ENCODE results near the gene FKBP5.

FKBP5 gene

DNA sequence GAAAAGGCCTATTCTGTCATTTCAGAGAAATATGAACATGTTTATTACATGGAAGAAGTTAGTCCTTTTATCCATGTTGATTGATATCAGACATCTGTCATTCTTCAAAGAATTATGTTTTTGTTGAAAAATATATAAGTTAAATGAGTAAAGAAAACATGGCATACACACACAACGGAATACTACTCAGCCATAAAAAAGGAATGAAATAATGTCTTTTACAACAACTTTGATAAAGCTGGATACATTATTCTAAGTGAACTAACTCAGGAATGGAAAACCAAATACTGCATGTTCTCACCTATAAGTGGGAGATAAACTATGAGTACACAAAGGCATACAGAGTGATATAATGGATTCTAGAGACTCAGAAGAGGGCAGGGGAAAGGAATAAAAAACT lies 9.3 kb downstream of the FKBP5 start:
- DNase-seq (ENCODE audit: low read depth, low spot score), result no peak
- no peak overlapping the region for H3K4me3 ChIP-seq (ENCODE audit: low read depth, low read length)
- in situ Hi-C loops (cut with HindIII; ENCODE audit: low sequenced_read_pairs), result no loop called here
- TF ChIP-seq, protein P1, sequence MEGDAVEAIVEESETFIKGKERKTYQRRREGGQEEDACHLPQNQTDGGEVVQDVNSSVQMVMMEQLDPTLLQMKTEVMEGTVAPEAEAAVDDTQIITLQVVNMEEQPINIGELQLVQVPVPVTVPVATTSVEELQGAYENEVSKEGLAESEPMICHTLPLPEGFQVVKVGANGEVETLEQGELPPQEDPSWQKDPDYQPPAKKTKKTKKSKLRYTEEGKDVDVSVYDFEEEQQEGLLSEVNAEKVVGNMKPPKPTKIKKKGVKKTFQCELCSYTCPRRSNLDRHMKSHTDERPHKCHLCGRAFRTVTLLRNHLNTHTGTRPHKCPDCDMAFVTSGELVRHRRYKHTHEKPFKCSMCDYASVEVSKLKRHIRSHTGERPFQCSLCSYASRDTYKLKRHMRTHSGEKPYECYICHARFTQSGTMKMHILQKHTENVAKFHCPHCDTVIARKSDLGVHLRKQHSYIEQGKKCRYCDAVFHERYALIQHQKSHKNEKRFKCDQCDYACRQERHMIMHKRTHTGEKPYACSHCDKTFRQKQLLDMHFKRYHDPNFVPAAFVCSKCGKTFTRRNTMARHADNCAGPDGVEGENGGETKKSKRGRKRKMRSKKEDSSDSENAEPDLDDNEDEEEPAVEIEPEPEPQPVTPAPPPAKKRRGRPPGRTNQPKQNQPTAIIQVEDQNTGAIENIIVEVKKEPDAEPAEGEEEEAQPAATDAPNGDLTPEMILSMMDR (IDR thresholded peaks at IDR 0.05; ENCODE audit: low read depth, low read length), result no peak

DNA sequence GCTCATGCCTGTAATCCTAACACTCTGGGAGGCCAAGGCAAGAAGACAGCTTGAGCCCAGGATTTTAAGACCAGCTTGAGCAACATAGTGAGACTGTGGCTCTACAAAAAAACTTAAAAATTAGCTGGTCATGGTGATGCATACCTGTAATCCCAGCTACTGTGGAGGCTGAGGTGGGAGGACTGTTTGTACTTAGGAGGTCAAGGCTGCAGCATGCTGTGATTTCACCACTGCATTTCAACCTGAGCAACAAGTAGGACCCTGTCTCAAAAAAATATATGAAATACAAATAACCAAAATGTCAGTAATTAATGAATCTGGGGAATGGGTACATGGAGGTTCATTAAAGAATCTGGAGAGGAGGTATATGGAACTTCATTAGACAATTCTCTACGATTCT lies 9.9 kb downstream of the FKBP5 start:
- TF ChIP-seq, protein P1 (IDR thresholded peaks at IDR 0.05; ENCODE audit: low read depth, low read length), result no peak
- no peak for DNase-seq (ENCODE audit: low read depth, low spot score)
- H3K4me3 ChIP-seq (ENCODE audit: low read depth, low read length), result no peak overlapping the region
- in situ Hi-C loops (cut with HindIII; ENCODE audit: low sequenced_read_pairs), result no loop called here

DNA sequence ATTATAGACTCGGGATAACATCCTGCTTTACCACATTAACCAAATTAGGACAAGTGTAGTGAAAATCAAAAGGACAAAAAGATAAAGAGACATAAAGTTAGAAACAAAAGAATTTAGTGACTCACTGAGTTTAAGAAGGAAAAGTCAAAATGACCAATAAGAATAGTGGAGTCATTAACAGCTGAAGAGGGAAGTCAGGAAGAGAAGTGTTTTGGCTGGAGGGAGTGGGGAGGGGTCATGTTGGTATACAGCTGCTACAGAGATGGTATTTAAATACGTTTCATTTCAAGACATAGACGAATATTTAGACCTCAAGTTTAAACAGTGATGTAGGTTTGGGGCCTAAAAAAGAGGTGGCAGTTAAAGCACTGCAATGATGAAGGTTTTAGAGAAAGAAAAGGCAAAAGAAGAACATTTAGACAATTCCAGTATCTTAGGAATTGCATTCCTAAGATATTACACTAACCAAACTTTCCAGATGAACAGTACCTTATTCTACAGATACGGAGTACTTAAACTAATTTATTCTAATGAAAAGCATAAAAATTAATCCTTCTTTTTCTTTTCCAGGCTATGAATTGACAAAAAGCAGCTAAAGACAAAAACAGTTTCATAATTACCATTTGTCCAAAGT lies 10.6 kb downstream of the FKBP5 start:
- in situ Hi-C loops (cut with HindIII; ENCODE audit: low sequenced_read_pairs), result no loop called here
- TF ChIP-seq, protein P1 (IDR thresholded peaks at IDR 0.05; ENCODE audit: low read depth, low read length), result no peak
- no peak for DNase-seq (ENCODE audit: low read depth, low spot score)
- H3K4me3 ChIP-seq (ENCODE audit: low read depth, low read length), result no peak overlapping the region

DNA sequence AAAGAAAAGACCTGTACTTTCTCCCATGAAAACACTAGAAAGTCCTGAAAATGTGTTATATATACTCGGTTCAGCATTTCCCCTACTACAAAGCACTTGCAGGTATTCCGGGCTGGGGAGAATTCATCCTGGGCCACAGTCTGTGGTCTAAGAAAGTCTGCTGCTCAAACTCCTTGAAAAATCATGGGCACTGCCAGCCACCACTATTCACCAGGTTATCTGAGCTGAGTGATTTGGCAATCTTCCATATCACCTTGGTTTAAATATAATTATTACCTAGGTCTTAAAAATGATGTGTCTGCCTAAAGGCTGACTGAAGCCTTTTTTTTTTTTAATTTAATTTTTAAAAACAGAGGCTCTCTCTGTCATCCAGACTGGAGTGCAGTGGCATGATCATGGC lies 11.3 kb downstream of the FKBP5 start:
- TF ChIP-seq, protein P1 (IDR thresholded peaks at IDR 0.05; ENCODE audit: low read depth, low read length), result no peak
- in situ Hi-C loops (cut with HindIII; ENCODE audit: low sequenced_read_pairs), result no loop called here
- DNase-seq (ENCODE audit: low read depth, low spot score), result no peak
- H3K4me3 ChIP-seq (ENCODE audit: low read depth, low read length), result no peak overlapping the region

DNA sequence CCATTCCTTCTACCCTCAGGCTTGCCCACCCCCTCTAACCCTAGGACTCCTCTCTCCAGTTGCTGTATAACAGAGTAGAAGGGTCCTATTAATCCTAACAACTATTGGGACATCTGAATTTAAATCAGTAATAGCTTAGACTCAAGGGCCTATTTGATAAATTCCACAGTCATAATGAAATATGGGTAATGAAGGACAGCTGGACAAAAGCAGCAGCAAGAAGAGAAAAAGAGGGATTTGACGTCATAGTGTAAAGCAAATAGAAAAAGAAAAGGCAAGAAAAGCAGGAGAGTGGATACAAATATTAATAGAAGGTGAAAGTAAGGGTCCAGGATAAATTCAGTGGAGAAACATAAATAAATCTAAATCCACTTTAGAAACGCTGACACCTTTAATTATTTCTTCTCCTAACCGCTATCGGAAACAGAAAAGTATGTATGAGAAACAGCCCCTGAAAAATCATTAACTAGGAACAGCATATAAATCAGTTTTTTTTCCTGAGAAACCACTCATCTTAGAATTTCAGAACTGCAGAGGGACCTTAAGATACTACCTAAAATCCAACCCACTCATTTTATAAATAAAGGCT lies 12.8 kb downstream of the FKBP5 start:
- no peak overlapping the region for H3K4me3 ChIP-seq (ENCODE audit: low read depth, low read length)
- no peak for DNase-seq (ENCODE audit: low read depth, low spot score)
- TF ChIP-seq, protein P1 (IDR thresholded peaks at IDR 0.05; ENCODE audit: low read depth, low read length), result no peak
- in situ Hi-C loops (cut with HindIII; ENCODE audit: low sequenced_read_pairs), result no loop called here

DNA sequence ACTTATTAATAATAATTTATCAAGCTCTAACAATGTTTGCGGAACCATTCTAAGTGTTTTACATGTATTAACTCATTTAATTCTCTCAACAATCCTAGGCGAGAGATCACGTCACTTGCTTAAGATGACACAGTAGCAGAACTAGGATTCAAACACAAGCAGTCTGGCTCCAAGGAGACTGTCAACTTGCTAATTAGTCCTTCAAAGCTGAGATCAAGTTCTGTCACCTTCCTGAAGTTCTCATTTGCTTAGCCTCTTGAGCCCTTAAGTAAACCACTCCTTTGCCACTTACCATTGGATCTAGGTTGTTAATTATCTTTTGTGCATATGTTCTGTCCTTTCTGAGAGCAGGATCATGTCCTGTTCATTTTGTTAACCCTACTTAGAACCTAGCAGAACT lies 14.1 kb downstream of the FKBP5 start:
- DNase-seq (ENCODE audit: low read depth, low spot score), result no peak
- TF ChIP-seq, protein P1 (IDR thresholded peaks at IDR 0.05; ENCODE audit: low read depth, low read length), result no peak
- H3K4me3 ChIP-seq (ENCODE audit: low read depth, low read length), result no peak overlapping the region
- in situ Hi-C loops (cut with HindIII; ENCODE audit: low sequenced_read_pairs), result no loop called here

All from astrocyte of the spinal cord (primary cell).